Ovary (tissue), 9 donors: Measurements from ENCODE around the gene POLD2. TPM values are rescaled to one million over a fixed set of nuclear protein-coding genes. Genes with fewer than 3 reads are reported as not detected.

Source experiments
- DNase-seq, 5 donors: peaks; one replicate each; pipeline ENCODE4 v3.0.0-alpha.2; 2019 to 2020
- H3K27ac ChIP-seq, 2 donors: fragments of 200-600 bp; one replicate each; pipeline versions ENCODE4 v1.5.1 to v1.8.0; 2019 to 2022
- H3K27me3 ChIP-seq: fragments of 200-600 bp; one replicate; pipeline ENCODE4 v1.8.0; 2022
- H3K36me3 ChIP-seq: fragments of 200-600 bp; sonication (generic); one replicate; pipeline ENCODE4 v1.5.1; 2019
- H3K4me1 ChIP-seq: one replicate; pipeline ENCODE4 v1.8.1; 2013; ENCODE audit warnings: mild to moderate bottlenecking, moderate library complexity; ENCODE audit not compliant: insufficient read depth
- H3K4me3 ChIP-seq: fragments of 200-600 bp; sonication (generic); one replicate; pipeline ENCODE4 v1.5.1; 2017
- H3K9me3 ChIP-seq, 2 donors: fragments of 200-600 bp in 1 of 2; sonication (generic) in 1 of 2; one replicate each; pipeline versions ENCODE4 v1.5.1 to v1.8.1; 2013 to 2019; ENCODE audit warnings: mild to moderate bottlenecking in 1 of 2, moderate library complexity in 1 of 2
- CTCF ChIP-seq, 3 donors: fragments of 450-650 bp in 2 of 3; fragments of 200-600 bp in 1 of 3; IDR thresholded peaks; one replicate each; pipeline versions ENCODE4 v1.5.1 to v1.8.0; 2016 to 2022; ENCODE audit warnings: antibody characterized with exemption in 3 of 3, mild to moderate bottlenecking in 1 of 3
- EP300 ChIP-seq: sonication (generic); formaldehyde crosslinking; IDR thresholded peaks from one replicate; pipeline ENCODE4 v1.6.1; 2017; ENCODE audit warnings: antibody characterized with exemption
- POLR2A ChIP-seq: fragments of 450-650 bp; IDR thresholded peaks from one replicate; pipeline ENCODE4 v1.6.1; 2017; ENCODE audit warnings: antibody characterized with exemption, mild to moderate bottlenecking, moderate library complexity
- WGBS, 3 donors: extraction: QIAGEN DNeasy Blood & Tissue Kit in 1 of 3; methylation state at CpG; one replicate each; pipeline versions ENCODE4 v1.1.5 to v1.1.7; 2013 to 2017; 5-methylcytosine and 5-hydroxymethylcytosine counted together
- intact Hi-C, 4 donors: fragments of 100-400 bp; cut with DNase I; formaldehyde crosslinking; loops; one replicate each; pipeline versions ENCODE4 v1.11.0 to v1.15.1; 2022 to 2023
- polyA plus RNA-seq, 2 donors: library from polyadenylated mRNA; stranded (reverse); fragments of 200-250 nt in 1 of 2; fragments of 350-450 nt in 1 of 2; fragmentation: Illumina TruSeq in 1 of 2; extraction: RNeasy Lipid Tissue Mini Kit (QIAGEN cat#74804) in 1 of 2; gene quantifications; one replicate each; pipeline ENCODE4 v1.2.3, GENCODE V29; 2013 to 2014
- total RNA-seq, 7 donors: library from RNA; depleted of rRNA in 2 of 7; stranded (reverse); fragments of >200 nt in 2 of 7; fragmentation: NEBNext Ultra II Directional in 3 of 7; extraction: Animal tissue kit (Norgen Biotek cat#: 25700) in 3 of 7; gene quantifications; one replicate each; pipeline versions ENCODE4 v1.1.0 to v1.2.4, GENCODE V29; 2016 to 2023
- donor health status: DM: no; HTN: no; CAD: no; lungs with moderate emphysema.
- donor health status: DM: no; HTN: no; CAD: no.
- donor health status: Bipolar disorder and iron deficiency.
- donor health status: DM: yes; HTN: yes; CAD: no.
- donor health status: DM: no; HTN: no; CAD: no.
- donor health status: DM: yes; HTN: yes; CAD: no.

POLD2 gene
- total and polyA plus RNA-seq, 9 donors, result 35.3 to 118 (median 73.5) TPM

- DNase-seq, result no peak
- Histone ChIP-seq H3K27me3 (no peaks in the 10 kb centered on the region), H3K36me3 (no peaks in the 10 kb centered on the region), H3K4me1 (peaks cover 9% of the 10 kb centered on the region), H3K9me3 (no peaks in the 10 kb centered on the region), H3K4me3 (no peak overlapping the region), H3K27ac (no peak overlapping the region)
- no peak for TF ChIP-seq EP300
- TF ChIP-seq POLR2A, result no peak
- no peak for TF ChIP-seq CTCF (IDR thresholded peaks at IDR 0.05)
- 64 to 72% (median 66%) methylated on average over 18 of the region's 18 CpGs for WGBS, 3 donors
- intact Hi-C loops, result no loop called here
These were observed 26.5 kb upstream of the POLD2 start for GRCh38 chr7:44149571-44150465.

- Histone ChIP-seq H3K4me3 (no peak overlapping the region), H3K4me1 (peaks cover 9% of the 10 kb centered on the region), H3K9me3 (no peaks in the 10 kb centered on the region), H3K27me3 (no peaks in the 10 kb centered on the region), H3K36me3 (no peaks in the 10 kb centered on the region), H3K27ac (no peak overlapping the region)
- TF ChIP-seq EP300 (no peak), POLR2A (no peak), CTCF (IDR thresholded peaks at IDR 0.05) (no peak)
- no peak for DNase-seq
- intact Hi-C loops, result no loop called here
- 85 to 92% (median 89%) methylated on average over 9 of the region's 9 CpGs for WGBS, 3 donors
These were observed 25.7 kb upstream of the POLD2 start for GRCh38 chr7:44148961-44149536.

DNA sequence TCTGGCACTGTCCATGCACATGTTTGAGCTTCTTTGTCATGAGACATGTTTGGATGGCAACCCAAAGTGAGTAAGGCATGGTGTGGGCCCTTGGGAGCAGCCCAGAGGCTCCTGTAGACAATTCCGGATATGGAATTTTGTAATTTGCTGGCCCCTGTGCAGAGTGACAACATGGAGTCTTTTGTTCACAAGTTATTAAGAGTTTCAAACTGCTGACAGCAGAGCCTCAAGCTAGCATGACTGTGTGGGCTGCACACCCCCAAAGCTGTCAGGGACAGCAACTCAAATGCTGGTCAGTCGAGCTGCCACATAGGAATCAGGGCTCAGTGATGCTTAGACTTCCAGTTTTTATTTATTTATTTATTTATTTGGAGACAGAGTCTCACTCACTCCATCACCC is 24.8 kb upstream of the POLD2 start:
- intact Hi-C loops, result no loop called here
- 83 to 95% (median 90%) methylated on average over 2 of the region's 2 CpGs for WGBS, 3 donors
- TF ChIP-seq EP300 (no peak), CTCF (IDR thresholded peaks at IDR 0.05) (no peak), POLR2A (no peak)

GRCh38 chr7:44147026-44147991 is 24.0 kb upstream of the POLD2 start:
- Histone ChIP-seq H3K4me1 (peaks cover 9% of the 10 kb centered on the region), H3K36me3 (no peaks in the 10 kb centered on the region), H3K27ac (no peak overlapping the region), H3K9me3 (no peaks in the 10 kb centered on the region), H3K27me3 (no peaks in the 10 kb centered on the region), H3K4me3 (no peak overlapping the region)
- intact Hi-C loops, result no loop called here
- DNase-seq, result peak in 3 of 5 donors; percentile 10 to 59 (median 44)
- WGBS, 3 donors, result 42 to 61% (median 54%) methylated on average over 33 of the region's 33 CpGs
- TF ChIP-seq EP300 (no peak), CTCF (IDR thresholded peaks at IDR 0.05) (no peak), POLR2A (no peak)

More for the DNA sequence above, 24.8 kb upstream of the POLD2 start:
- H3K27ac ChIP-seq, result no peak overlapping the region
- H3K36me3 ChIP-seq, result no peaks in the 10 kb centered on the region
- DNase-seq, result no peak
- H3K4me1 ChIP-seq, result peaks cover 9% of the 10 kb centered on the region
- no peaks in the 10 kb centered on the region for H3K9me3 ChIP-seq
- no peak overlapping the region for H3K4me3 ChIP-seq
- no peaks in the 10 kb centered on the region for H3K27me3 ChIP-seq
